Loucy (cell line): ENCODE data around the gene FCHSD2.

Experiments used
- H2AFZ ChIP-seq: fragments of 200-600 bp; sonication (generic); 2 replicates; pipeline ENCODE4 v1.6.0; 2016; ENCODE audit warnings: antibody characterized with exemption, mild to moderate bottlenecking, low read length, moderate library complexity
- H3F3A ChIP-seq: fragments of 200-600 bp; 2 replicates; pipeline ENCODE4 v1.6.0; 2016; ENCODE audit warnings: antibody characterized with exemption, low read depth, mild to moderate bottlenecking
- H3K27me3 ChIP-seq: fragments of 200-600 bp; sonication (generic); 2 replicates; pipeline ENCODE4 v1.6.1; 2014; ENCODE audit warnings: low read length, mild to moderate bottlenecking; ENCODE audit not compliant: insufficient read depth, poor library complexity, severe bottlenecking
- H3K36me3 ChIP-seq: fragments of 200-600 bp; sonication (generic); 2 replicates; pipeline ENCODE4 v1.6.1; 2016; ENCODE audit warnings: low read length; ENCODE audit not compliant: insufficient read depth
- H3K4me1 ChIP-seq: fragments of 200-600 bp; sonication (generic); 2 replicates; pipeline ENCODE4 v1.5.1; 2014; ENCODE audit warnings: low read length, mild to moderate bottlenecking; ENCODE audit not compliant: insufficient read depth, poor library complexity, severe bottlenecking
- H3K4me2 ChIP-seq: fragments of 200-600 bp; sonication (generic); 2 replicates; pipeline ENCODE4 v1.6.0; 2014; ENCODE audit warnings: antibody characterized with exemption, low read length, low read depth, mild to moderate bottlenecking; ENCODE audit not compliant: poor library complexity, severe bottlenecking
- H3K4me3 ChIP-seq: fragments of 200-600 bp; sonication (generic); 2 replicates; pipeline ENCODE4 v1.5.1; 2014; ENCODE audit warnings: low read length, mild to moderate bottlenecking, mixed read lengths; ENCODE audit not compliant: poor library complexity, severe bottlenecking
- H3K79me2 ChIP-seq: fragments of 200-600 bp; sonication (generic); 2 replicates; pipeline ENCODE4 v1.6.1; 2014; ENCODE audit warnings: low read length; ENCODE audit not compliant: insufficient read depth
- H3K9ac ChIP-seq: fragments of 200-600 bp; sonication (generic); 2 replicates; pipeline ENCODE4 v1.6.0; 2014; ENCODE audit warnings: mild to moderate bottlenecking, low read depth, low read length, moderate library complexity; ENCODE audit not compliant: poor library complexity, severe bottlenecking
- H3K9me2 ChIP-seq: fragments of 200-600 bp; sonication (generic); replicated peaks from 2 replicates; pipeline ENCODE4 v1.6.1; 2016; ENCODE audit warnings: low read depth, low read length, mixed read lengths
- H3K9me3 ChIP-seq: fragments of 200-600 bp; sonication (generic); 2 replicates; pipeline ENCODE4 v1.6.1; 2014; ENCODE audit warnings: mild to moderate bottlenecking, antibody characterized with exemption, low read length, low read depth; ENCODE audit not compliant: insufficient read depth
- H4K20me1 ChIP-seq: fragments of 200-600 bp; sonication (generic); 2 replicates; pipeline ENCODE4 v1.6.0; 2014; ENCODE audit warnings: antibody characterized with exemption, low read length, mild to moderate bottlenecking; ENCODE audit not compliant: insufficient read depth, poor library complexity, severe bottlenecking
- CTCF ChIP-seq: fragments of 200-600 bp; sonication (generic); conservative IDR thresholded peaks from 2 replicates; pipeline ENCODE4 v1.5.1; 2014; ENCODE audit warnings: mild to moderate bottlenecking, antibody characterized with exemption, low read length
- EZH2phosphoT487 ChIP-seq: fragments of 200-600 bp; IDR thresholded peaks from 2 replicates; pipeline ENCODE4 v1.6.1; 2018; ENCODE audit warnings: antibody characterized with exemption, mild to moderate bottlenecking, moderate library complexity, borderline replicate concordance

Gene FCHSD2

GRCh38 chr11:72821920-72822799 lies 320.0 kb downstream of the FCHSD2 start:
- no peak overlapping the region for H3K9ac ChIP-seq
- H3K4me1 ChIP-seq = peaks cover 8% of the 10 kb centered on the region

DNA sequence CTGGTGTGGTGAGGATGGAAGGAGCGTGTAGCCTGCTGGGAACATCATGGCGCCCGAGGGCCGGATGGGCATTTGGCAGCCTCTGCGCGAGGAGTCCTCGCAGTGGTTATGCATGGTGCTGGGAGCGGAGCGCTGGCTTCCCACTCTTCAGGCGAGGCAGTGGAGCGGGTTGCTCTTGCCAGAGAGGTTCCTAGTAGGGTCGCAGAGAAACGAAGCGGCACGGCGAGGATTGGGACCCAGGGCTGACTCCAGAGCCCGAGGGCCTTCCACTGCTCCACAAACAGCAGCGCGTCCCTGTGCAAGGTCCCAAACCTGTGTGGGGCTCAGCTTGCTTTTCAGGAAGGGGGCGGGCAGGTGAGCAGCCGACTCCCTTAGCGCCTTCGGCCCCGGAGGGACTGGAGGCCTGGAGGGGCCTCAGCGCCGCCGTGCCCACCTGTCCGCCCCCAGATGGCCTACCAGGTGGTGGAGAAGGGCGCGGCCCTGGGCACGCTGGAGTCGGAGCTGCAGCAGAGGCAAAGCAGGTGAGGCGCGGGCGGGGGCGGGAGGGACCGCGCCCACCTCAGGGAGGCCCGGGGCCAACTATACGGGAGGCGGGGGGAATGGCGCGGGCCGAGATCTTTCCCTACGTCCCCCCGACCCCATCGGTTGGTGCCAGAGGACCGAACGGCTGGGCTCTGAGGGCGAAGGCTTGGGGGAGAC lies 320.7 kb downstream of the FCHSD2 start:
- H4K20me1 ChIP-seq = peaks cover 5% of the 10 kb centered on the region
- H3K79me2 ChIP-seq = peaks cover 27% of the 10 kb centered on the region
- TF ChIP-seq CTCF (no peak), EZH2phosphoT487 (no peak)
- no peak overlapping the region for H3K9ac ChIP-seq
- H2AFZ ChIP-seq = no peak overlapping the region
- H3K27me3 ChIP-seq = no peaks in the 10 kb centered on the region
- H3K9me2 ChIP-seq = no peaks in the 10 kb centered on the region
- no peak overlapping the region for H3K4me2 ChIP-seq
- peaks cover 10% of the 10 kb centered on the region for H3K4me1 ChIP-seq
- no peaks in the 10 kb centered on the region for H3F3A ChIP-seq
- no peaks in the 10 kb centered on the region for H3K9me3 ChIP-seq
- no peak overlapping the region for H3K4me3 ChIP-seq
- peaks cover 57% of the 10 kb centered on the region; the same call in 1 of the 2 replicates for H3K36me3 ChIP-seq

More at GRCh38 chr11:72821920-72822799, 320.0 kb downstream of the FCHSD2 start:
- Histone ChIP-seq H3K4me3 (no peak overlapping the region), H3K27me3 (no peaks in the 10 kb centered on the region), H3K36me3 (peaks cover 57% of the 10 kb centered on the region; the same call in 1 of the 2 replicates), H3K79me2 (peaks cover 19% of the 10 kb centered on the region; the same call in 1 of the 2 replicates), H3K9me2 (no peaks in the 10 kb centered on the region), H3F3A (no peaks in the 10 kb centered on the region), H2AFZ (no peak overlapping the region), H4K20me1 (peaks cover 4% of the 10 kb centered on the region), H3K9me3 (no peaks in the 10 kb centered on the region), H3K4me2 (no peak overlapping the region)
- TF ChIP-seq EZH2phosphoT487 = no peak
- no peak for TF ChIP-seq CTCF

DNA sequence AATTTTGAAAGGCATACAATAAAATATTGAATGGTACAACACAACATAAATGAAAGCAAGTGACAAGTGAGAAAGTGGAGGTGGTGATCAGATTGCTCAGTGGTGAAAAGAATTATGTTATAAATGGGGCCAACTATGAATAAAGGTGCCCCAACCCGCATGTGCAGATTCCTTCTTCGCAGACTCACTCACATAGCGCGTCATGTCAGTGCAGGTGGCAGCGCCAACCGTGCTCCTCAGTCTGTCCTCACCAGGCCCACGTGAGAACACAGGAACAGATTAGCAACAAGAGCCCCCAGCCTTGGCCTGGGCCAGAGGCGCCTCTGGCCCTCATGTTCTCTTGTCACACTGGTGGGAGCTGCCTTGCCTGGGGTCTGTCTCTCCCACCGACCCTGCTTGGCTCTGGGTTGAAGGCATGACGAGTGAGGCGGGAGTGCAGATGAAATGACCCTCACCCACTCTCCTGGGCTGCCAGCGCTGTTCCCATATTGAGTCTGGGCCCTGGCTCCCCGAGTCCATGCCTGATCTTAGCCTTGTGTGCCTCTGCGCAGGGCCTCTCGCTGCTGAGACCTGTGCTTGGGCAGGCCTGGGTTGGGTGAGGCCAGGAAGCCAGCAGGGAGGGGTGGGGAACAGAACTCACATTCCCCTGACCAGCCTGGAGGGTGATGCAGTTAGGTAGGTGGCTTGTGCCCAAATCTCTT lies 321.5 kb downstream of the FCHSD2 start:
- H2AFZ ChIP-seq = no peak overlapping the region
- peaks cover 8% of the 10 kb centered on the region for H4K20me1 ChIP-seq
- no peak overlapping the region for H3K4me3 ChIP-seq
- no peaks in the 10 kb centered on the region for H3F3A ChIP-seq
- peaks cover 13% of the 10 kb centered on the region for H3K4me1 ChIP-seq
- H3K79me2 ChIP-seq = peaks cover 35% of the 10 kb centered on the region
- no peaks in the 10 kb centered on the region for H3K9me2 ChIP-seq
- H3K4me2 ChIP-seq = no peak overlapping the region
- no peaks in the 10 kb centered on the region for H3K27me3 ChIP-seq
- H3K36me3 ChIP-seq = peaks cover 57% of the 10 kb centered on the region; the same call in 1 of the 2 replicates
- TF ChIP-seq CTCF (no peak), EZH2phosphoT487 (no peak)
- no peak overlapping the region for H3K9ac ChIP-seq
- H3K9me3 ChIP-seq = no peaks in the 10 kb centered on the region
